Umbilical cord (tissue), 2 donors: ENCODE results near the gene PTP4A2. TPM values are rescaled to one million over a fixed set of nuclear protein-coding genes. Genes with fewer than 3 reads are reported as not detected.

Source experiments
- DNase-seq: peaks from one replicate; pipeline ENCODE4 v3.0.0-alpha.2; 2015; ENCODE audit warnings: low spot score
- total RNA-seq: library from RNA; depleted of rRNA; stranded (reverse); fragments of >200 nt; gene quantifications from one replicate; pipeline ENCODE4 v1.2.3, GENCODE V29; 2014; ENCODE audit warnings: low replicate concordance; ENCODE audit not compliant: insufficient read depth

PTP4A2 gene
- 544 TPM for total RNA-seq

- peak; percentile 95 for DNase-seq
These were observed at the start of gene PTP4A2 for GRCh38 chr1:31938184-31938975. PTP4A2 (minus strand) TSS chr1:31938368; CDS start chr1:31919065, 19,303 bp downstream.

DNA sequence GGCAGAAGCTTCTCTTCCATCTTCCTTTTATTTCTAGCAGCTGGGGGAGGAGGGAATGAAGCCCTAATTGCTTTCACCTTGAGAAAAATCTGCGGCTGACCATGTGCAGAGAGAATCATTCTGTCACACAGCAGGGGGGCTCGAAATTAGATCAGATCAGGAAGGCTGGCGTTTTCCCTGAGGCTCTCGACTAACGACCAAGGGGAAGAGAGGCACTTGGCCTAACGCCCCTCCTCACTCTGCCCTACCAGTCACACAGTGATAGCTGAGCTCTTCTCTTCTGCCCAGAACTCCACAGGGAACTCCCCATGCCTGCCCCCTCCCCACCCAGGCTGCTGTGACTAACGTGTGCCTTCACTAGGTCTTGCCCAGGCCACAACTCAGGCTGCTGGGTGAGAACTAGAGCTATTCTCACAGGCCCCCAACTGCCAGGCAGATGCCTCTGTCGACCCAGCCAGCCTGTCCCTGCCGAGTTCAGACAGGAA, 49.0 kb upstream of the PTP4A2 start:
- no peak for DNase-seq

DNA sequence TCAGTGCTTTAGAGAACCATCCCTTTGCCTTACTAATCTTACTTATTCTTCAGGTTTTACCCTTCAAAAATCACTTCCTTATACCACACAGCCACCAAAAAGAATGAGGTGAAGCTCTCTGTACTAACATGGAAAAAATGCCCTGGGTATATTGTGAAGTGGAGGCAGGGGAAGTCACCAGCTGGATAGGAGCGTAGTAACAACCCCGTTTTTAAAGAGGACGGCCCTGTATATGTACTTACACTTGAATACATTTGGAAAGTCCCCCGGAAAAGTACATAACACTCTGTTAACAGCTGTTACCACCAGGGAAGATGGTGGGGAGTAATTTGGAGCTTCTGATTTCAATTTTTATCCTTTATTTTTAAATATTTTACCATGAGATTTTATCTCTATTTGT, 47.3 kb upstream of the PTP4A2 start:
- no peak for DNase-seq

DNA sequence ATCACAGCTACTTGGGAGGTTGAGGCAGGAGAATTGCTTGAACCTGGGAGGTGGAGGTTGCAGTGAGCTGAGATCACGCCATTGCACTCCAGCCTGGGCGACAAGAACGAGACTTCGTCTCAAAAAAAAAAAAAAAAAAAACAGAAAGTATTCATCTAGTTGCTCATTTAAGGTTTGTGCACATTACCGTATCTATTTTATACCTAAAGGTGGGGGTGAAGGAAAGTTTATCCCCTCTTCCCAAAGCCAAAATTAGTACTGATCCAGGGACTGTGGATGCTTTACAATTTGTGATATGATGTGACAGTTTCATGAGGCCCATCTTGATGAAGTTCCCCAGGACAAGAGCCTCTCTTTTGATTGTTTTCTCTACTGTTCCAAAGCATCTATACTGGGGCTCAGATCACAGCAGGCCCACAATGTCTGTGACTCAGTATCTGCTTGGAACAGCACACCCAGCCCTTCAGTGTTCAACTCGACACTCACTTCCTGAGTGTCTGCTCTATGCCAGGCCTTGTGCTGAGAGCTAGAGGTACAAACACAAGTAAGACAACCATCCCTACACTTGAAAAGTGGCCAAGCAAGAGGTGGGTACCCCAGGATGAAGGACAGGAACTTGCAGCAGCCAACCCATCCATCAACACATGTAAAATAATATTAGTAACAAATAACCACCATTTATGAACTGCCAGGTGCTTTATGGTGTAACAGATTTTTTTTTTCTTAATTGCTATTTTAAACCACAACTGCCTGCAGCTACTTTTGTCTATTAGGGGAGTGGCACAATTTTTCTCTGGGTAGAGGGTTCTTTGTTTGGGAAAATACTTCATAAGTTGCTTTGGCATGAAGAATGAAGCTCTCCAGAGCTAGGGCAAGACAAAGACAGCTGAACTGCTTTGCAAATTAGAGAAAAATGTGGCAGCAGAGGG, 46.5 kb upstream of the PTP4A2 start:
- DNase-seq = peak; percentile 17

DNA sequence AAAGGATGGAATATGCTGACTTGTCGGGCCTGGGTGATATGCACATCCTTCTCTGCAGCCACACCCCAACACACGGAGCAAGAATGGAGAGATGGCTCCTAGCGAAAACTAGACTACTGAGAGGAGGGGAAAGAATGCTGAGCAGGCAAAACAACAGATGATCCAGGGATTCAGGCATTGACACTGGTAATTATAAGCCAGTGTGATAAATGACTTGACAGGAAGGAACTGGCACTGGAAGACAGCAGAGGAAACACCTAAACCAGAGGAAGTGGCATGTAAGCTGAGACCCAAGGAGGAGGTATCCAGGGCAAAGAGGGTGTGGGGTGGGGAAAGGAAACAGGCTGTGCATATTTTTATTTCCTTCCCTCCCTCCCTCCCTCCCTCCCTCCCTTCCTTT, 43.8 kb upstream of the PTP4A2 start:
- DNase-seq = peak; percentile 29

DNA sequence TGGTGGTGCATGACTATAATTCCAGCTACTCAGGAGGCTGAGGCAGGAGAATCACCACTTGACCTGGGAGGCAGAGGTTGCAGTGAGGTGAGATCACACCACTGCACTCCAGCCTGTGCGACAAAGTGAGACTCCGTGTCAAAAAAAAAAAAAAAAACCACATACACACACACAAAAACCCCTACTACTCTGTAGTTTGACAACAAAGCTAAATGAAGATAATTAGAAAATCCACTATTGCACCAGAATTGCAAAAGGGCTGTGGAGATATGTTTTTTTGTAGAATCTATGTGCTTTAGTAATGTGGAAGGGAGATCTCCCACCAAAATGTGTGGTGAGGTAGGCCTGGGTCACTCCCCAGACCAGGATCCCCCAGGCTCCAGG, 43.3 kb upstream of the PTP4A2 start:
- DNase-seq = no peak

- no peak for DNase-seq
These were observed 42.8 kb upstream of the PTP4A2 start for GRCh38 chr1:31980835-31981455.

DNA sequence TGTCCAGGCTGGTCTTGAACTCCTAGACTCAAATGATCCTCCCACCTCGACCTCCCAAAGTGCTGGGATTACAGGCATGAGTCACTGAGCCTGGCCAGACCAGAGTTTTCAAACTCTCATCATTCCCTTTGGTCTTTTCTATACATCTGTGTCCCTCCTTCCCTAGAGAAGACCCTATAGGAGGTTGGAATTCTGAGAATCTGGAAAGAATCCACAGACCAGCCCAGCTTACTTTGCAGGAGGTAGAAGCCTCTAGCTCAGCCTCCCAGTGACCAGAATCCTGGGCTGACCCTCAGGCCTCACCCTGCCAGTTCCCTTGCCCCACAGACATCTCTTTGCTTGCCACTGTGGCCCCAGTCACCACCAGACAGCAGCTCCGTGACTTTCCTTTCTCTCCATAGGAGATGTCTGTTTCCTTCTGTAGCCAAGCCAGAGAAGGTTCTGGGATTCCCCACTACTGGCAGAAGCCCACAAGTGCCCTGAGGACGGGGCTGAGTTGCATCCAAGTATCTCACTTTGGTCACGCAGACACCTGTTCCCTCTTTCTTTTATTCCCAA, 40.8 kb upstream of the PTP4A2 start:
- no peak for DNase-seq

DNA sequence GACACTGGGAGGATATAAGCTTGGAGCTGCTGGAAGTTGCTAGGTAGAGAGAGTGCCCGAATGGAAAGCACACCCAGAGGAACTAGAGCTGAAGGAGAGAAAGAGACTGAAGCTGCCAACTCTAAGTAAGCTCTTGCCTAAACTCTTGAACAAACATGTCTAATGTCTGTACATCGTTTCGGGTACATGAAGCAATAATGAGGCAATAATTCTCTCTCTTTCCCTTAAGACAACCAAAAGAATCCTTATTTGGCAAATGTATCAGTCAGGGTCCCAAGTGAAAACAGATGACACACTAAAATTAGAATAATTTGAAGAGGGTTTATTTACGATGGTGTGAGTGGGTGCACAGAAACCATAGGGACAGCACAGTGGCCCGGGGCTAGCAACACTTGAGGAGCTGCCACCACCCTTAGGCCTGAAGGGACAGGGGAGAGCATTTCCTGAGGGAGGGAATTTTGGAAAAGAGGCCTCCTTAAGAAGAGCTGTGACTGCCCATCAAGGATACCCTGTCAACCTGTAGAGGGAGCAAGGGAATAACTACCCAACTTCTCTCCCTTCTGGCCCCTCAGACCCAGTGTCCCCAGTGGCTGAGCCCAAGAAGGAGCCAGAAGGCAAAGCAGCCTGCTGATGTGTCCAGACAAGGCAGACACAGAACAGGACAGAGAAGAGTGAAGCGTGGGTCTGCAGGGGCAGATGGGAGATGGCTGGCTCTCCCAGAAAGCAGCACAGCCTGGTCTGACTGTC, 39.4 kb upstream of the PTP4A2 start:
- DNase-seq = peak; percentile 35

DNA sequence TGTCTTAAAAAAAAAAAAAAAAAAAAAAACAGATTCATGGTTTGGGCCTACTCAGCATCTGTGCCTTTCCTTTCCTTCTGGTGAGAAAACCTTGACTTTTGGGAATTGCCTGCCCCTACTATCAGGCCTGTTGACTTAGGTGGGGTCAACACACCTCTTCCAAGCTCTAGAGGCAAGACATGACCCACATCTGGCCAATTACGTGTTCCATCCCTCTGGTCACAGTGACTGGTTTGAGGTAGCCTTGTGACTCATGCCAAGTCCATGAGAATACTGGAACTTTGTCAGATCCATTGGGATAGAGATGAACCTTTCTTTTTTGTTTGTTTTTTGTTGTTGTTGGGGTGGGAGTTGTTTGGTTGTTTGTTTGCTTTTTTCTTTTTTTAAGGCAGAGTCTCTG, 38.2 kb upstream of the PTP4A2 start:
- DNase-seq = no peak

GRCh38 chr1:31970873-31971272, 32.7 kb upstream of the PTP4A2 start:
- DNase-seq = no peak

- no peak for DNase-seq
These were observed 23.4 kb upstream of the PTP4A2 start for GRCh38 chr1:31961536-31961935.

DNA sequence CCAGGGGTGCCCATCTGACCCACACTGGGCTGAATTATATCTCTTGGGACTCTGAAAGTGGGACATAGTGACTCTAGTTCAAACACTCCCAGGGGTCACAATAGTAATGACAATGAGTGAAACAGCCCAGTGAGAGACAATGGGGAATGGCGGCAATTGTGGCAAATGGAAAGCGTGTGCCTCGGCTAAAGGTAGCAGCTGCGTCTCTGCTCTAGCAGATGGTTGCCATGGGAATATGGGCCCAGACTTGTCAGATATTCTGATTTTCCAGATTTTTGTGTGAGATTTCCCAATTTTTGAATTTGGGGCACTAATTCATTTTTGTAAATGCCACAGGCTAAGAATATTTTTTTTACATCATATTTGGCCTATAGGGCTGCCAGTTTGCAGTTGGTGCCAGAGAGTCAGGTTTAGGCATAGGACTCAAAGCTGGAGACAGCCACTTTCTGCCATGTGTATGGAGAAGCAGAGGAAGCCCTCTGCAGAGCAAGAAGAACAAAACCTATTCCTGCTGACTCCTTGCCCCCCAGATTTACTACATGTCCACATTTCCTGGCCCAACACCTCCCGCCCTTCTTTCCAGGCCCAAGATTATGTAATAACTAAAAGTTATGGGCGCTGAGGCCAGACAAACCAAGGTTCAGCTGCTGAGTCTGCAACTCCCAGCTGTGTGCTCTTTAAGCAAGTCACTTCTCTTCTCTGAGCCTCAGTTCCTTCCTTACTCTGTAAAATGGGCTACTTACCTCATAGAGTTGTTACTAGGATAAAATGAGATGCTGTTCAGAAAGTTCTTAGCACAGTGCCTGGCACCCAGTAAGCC, 21.6 kb upstream of the PTP4A2 start:
- no peak for DNase-seq

DNA sequence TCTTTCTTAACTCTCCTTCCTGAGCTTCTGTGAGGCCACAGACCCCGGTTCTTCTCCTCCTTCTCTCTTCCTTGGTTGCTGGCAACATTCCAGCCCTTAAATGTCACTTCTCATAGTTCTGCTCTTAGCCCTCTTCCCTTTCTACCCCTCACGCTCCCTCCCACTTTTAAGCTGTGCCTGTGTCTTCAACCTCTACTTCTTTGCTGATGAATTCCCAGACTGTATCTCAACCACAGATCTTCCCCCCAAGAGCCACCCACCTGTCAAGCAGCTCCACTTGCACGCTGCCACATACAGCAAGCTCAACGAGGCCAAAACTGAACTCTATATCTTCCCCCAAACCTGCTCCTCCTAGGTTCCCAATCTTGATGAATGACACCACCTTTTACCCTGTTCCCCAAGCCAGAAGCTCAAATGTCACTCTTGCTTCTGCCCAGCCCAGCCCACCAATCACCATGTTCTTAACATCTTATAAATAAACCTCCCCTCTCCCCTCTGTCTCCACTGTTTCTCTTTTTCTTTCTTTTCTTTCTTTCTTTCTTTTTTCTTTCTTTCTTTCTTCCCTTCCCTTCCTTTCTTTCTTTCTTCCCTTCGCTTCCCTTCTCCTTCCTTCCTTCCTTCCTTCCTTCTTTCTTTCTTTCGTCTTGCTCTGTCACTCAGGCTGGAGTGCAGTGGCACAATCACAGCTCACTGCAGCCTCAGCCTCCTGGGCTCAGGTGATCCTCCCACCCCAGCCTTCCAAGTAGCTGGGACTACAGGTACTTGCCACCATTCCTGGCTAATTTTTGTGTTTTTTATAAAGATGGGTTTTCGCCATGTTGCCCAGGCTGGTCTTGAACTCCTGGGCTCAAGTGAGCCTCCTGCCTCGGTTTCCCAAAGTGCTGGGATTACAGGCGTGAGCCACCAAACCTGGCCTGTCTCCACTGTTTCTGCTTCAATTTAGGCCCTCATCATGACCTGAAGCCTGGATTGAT, 19.8 kb upstream of the PTP4A2 start:
- peak; percentile 58 for DNase-seq

- DNase-seq = peak; percentile 99
These were observed 18.0 kb upstream of the PTP4A2 start for GRCh38 chr1:31955917-31956736.

GRCh38 chr1:31954607-31955283, 16.6 kb upstream of the PTP4A2 start:
- peak; percentile 96 for DNase-seq

- no peak for DNase-seq
These were observed 14.7 kb upstream of the PTP4A2 start for GRCh38 chr1:31952825-31953220.
